IMR-90 (cell line): Measurements from ENCODE around the gene PLD6. TPM values are rescaled to one million over a fixed set of nuclear protein-coding genes. Genes with fewer than 3 reads are reported as not detected.

Source experiments
- ATAC-seq: fragments of 200-7000 bp; cut with Tn5 transposase; 2 replicates; pipeline ENCODE4 v1.9.1; 2020; ENCODE audit warnings: low read depth, mild to moderate bottlenecking, moderate library complexity
- BruUV-seq: library from RNA; stranded (reverse); fragments of 400-500 nt; replicated peaks from 2 replicates; lab custom pipeline; 2021; lab: Mats Ljungman, UMichigan
- CTCF ChIA-PET: fragments of 300-600 bp; formaldehyde crosslinking; extraction: SDS; loops from one replicate; lab custom pipeline; 2021; ENCODE audit warnings: antibody characterized with exemption; lab: Yijun Ruan, JAX
- POLR2A ChIA-PET: fragments of 300-600 bp; sonication (Branson Sonifier 250); formaldehyde crosslinking; loops from one replicate; lab custom pipeline; 2022; ENCODE audit warnings: antibody characterized with exemption; ENCODE audit not compliant: unreplicated experiment; lab: Charles Lee
- DNase-seq: peaks from one replicate; pipeline ENCODE4 v3.0.0; 2013
- H2AFZ ChIP-seq: replicated peaks from 2 replicates; pipeline ENCODE3; 2013; ENCODE audit warnings: low read length, mild to moderate bottlenecking; ENCODE audit not compliant: poor library complexity
- H2AK5ac ChIP-seq: 2 replicates; pipeline ENCODE4 v1.6.1; 2013; ENCODE audit warnings: low read depth, low read length, inconsistent platforms
- H2AK9ac ChIP-seq: replicated peaks from 2 replicates; pipeline ENCODE3; 2013; ENCODE audit warnings: mild to moderate bottlenecking, low read depth, low read length, moderate library complexity; ENCODE audit not compliant: poor library complexity
- H2BK120ac ChIP-seq: 2 replicates; pipeline ENCODE4 v1.6.1; 2013; ENCODE audit warnings: low read depth, low read length, inconsistent platforms
- H2BK15ac ChIP-seq: 3 replicates; pipeline ENCODE4 v1.6.1; 2013; ENCODE audit warnings: low read depth, low read length, inconsistent platforms
- H2BK20ac ChIP-seq: 2 replicates; pipeline ENCODE4 v1.6.1; 2013; ENCODE audit warnings: low read depth, mild to moderate bottlenecking, inconsistent platforms, low read length, moderate library complexity
- H2BK5ac ChIP-seq: 2 replicates; pipeline ENCODE4 v1.6.1; 2013; ENCODE audit warnings: mild to moderate bottlenecking, low read depth, low read length, inconsistent platforms; ENCODE audit not compliant: poor library complexity, severe bottlenecking
- H3K14ac ChIP-seq: replicated peaks from 2 replicates; pipeline ENCODE4 v1.6.1; 2013; ENCODE audit warnings: low read depth, low read length, inconsistent platforms
- H3K18ac ChIP-seq: 2 replicates; pipeline ENCODE4 v1.6.1; 2013; ENCODE audit warnings: low read depth, low read length, control low read depth
- H3K23ac ChIP-seq: 2 replicates; pipeline ENCODE4 v1.6.1; 2013; ENCODE audit warnings: low read depth, low read length, inconsistent platforms
- H3K27ac ChIP-seq: 2 replicates; pipeline ENCODE4 v1.5.1; 2013; ENCODE audit warnings: mild to moderate bottlenecking, control low read depth, low read length; ENCODE audit not compliant: insufficient read depth
- H3K27me3 ChIP-seq: 2 replicates; pipeline ENCODE4 v1.6.1; 2013; ENCODE audit warnings: low read length; ENCODE audit not compliant: control insufficient read depth, insufficient read depth
- H3K36me3 ChIP-seq: 2 replicates; pipeline ENCODE4 v1.6.1; 2013; ENCODE audit warnings: low read length, mixed read lengths; ENCODE audit not compliant: control insufficient read depth, insufficient read depth
- H3K4ac ChIP-seq: 2 replicates; pipeline ENCODE4 v1.6.1; 2013; ENCODE audit warnings: low read depth, low read length, inconsistent platforms
- H3K4me1 ChIP-seq: 2 replicates; pipeline ENCODE4 v1.6.1; 2013; ENCODE audit warnings: low read length, mixed read lengths; ENCODE audit not compliant: control insufficient read depth, insufficient read depth
- H3K4me2 ChIP-seq: 2 replicates; pipeline ENCODE4 v1.6.1; 2013; ENCODE audit warnings: low read depth, mild to moderate bottlenecking, control low read depth, low read length, moderate library complexity
- H3K4me3 ChIP-seq: 2 replicates; pipeline ENCODE4 v1.5.1; 2013; ENCODE audit warnings: low read depth, mild to moderate bottlenecking, control low read depth, low read length, moderate library complexity; ENCODE audit not compliant: insufficient read depth
- H3K56ac ChIP-seq: 2 replicates; pipeline ENCODE4 v1.6.1; 2013; ENCODE audit warnings: low read length, inconsistent platforms; ENCODE audit not compliant: insufficient read depth; ENCODE audit errors: extremely low read depth
- H3K79me1 ChIP-seq, 2 experiments: 2 replicates each; pipeline ENCODE4 v1.6.1; 2013; ENCODE audit warnings: low read length in 2 of 2, inconsistent platforms in 1 of 2, low read depth in 1 of 2
- H3K9ac ChIP-seq: 2 replicates; pipeline ENCODE4 v1.6.1; 2013; ENCODE audit warnings: low read depth, low read length, control low read depth
- H3K9me1 ChIP-seq: 2 replicates; pipeline ENCODE4 v1.6.1; 2013; ENCODE audit warnings: low read length, inconsistent platforms; ENCODE audit not compliant: insufficient read depth
- H3K9me3 ChIP-seq: 2 replicates; pipeline ENCODE4 v1.6.1; 2013; ENCODE audit warnings: low read length; ENCODE audit not compliant: control insufficient read depth, insufficient read depth
- H4K20me1 ChIP-seq: 2 replicates; pipeline ENCODE4 v1.6.1; 2013; ENCODE audit warnings: low read length, inconsistent platforms; ENCODE audit not compliant: insufficient read depth
- H4K5ac ChIP-seq: 2 replicates; pipeline ENCODE4 v1.6.1; 2013; ENCODE audit warnings: mild to moderate bottlenecking, low read depth, low read length, control low read depth
- H4K8ac ChIP-seq, 2 experiments: 2 replicates each; pipeline ENCODE4 v1.6.1; 2013; ENCODE audit warnings: low read depth in 2 of 2, low read length in 2 of 2, control low read depth in 1 of 2, inconsistent platforms in 1 of 2
- H4K91ac ChIP-seq: 2 replicates; pipeline ENCODE4 v1.6.1; 2013; ENCODE audit warnings: low read depth, low read length, inconsistent platforms; ENCODE audit not compliant: insufficient read depth
- CEBPB ChIP-seq: IDR thresholded peaks from 2 replicates; pipeline ENCODE4 v1.6.1; 2012; ENCODE audit warnings: low read depth, low read length, improper control_type of control experiment
- MAFK ChIP-seq: IDR thresholded peaks from 2 replicates; pipeline ENCODE4 v1.6.1; 2012; ENCODE audit warnings: low read depth, low read length, improper control_type of control experiment
- MAZ ChIP-seq: IDR thresholded peaks from 2 replicates; pipeline ENCODE4 v1.6.1; 2012; ENCODE audit warnings: low read depth, mild to moderate bottlenecking, low read length, improper control_type of control experiment, moderate library complexity, borderline replicate concordance
- MXI1 ChIP-seq: IDR thresholded peaks from 2 replicates; pipeline ENCODE4 v1.6.1; 2012; ENCODE audit warnings: low read depth, mild to moderate bottlenecking, low read length, moderate library complexity, borderline replicate concordance
- NFE2L2 ChIP-seq: fragments of 150-350 bp; IDR thresholded peaks from 2 replicates; pipeline ENCODE4 v1.6.1; 2016; ENCODE audit warnings: low read depth, mild to moderate bottlenecking, low read length
- WGBS, 2 experiments: methylation state at CpG; one replicate each; pipeline versions ENCODE4 v1.1.5 to v1.1.7; 2013; ENCODE audit warnings: missing lambda C conversion rate in 2 of 2; ENCODE audit not compliant: insufficient read length in 1 of 2; ENCODE audit errors: extremely low coverage in 2 of 2; 5-methylcytosine and 5-hydroxymethylcytosine counted together
- dilution Hi-C: fragments of 300-500 bp; cut with HindIII; formaldehyde crosslinking; loops from one replicate; pipeline ENCODE4 v1.14.3; 2018; ENCODE audit warnings: low sequenced_read_pairs; ENCODE audit not compliant: unreplicated experiment
- in situ Hi-C: fragments of 300-500 bp; cut with MboI; formaldehyde crosslinking; loops from 3 replicates; pipeline ENCODE4 v1.14.3; 2019; ENCODE audit warnings: low sequenced_read_pairs, inconsistent platforms, mixed read lengths
- intact Hi-C: fragments of 100-400 bp; cut with micrococcal nuclease; formaldehyde crosslinking; loops from 2 replicates; pipeline ENCODE4 v1.10.0; 2022
- polyA plus RNA-seq, 3 experiments: library from polyadenylated mRNA; depleted of rRNA; stranded (reverse); fragments of >200 nt; gene quantifications; 2 replicates each; pipeline ENCODE4 v1.2.3, GENCODE V29; 2012; ENCODE audit warnings: low replicate concordance in 1 of 3
- total RNA-seq: library from RNA; depleted of rRNA; stranded (reverse); fragments of >200 nt; gene quantifications from 2 replicates; pipeline ENCODE4 v1.2.3, GENCODE V29; 2012
- TF ChIP-seq, protein P1 (sequence below): fragments of 150-350 bp; IDR thresholded peaks from 2 replicates; pipeline ENCODE4 v1.6.1; 2017; ENCODE audit warnings: mild to moderate bottlenecking, antibody characterized with exemption, low read length, low read depth

PLD6 gene
- total and polyA plus RNA-seq, 2 of the 4 experiments (the other 2 are of a cell fraction), result 1.1 to 1.5 TPM

DNA sequence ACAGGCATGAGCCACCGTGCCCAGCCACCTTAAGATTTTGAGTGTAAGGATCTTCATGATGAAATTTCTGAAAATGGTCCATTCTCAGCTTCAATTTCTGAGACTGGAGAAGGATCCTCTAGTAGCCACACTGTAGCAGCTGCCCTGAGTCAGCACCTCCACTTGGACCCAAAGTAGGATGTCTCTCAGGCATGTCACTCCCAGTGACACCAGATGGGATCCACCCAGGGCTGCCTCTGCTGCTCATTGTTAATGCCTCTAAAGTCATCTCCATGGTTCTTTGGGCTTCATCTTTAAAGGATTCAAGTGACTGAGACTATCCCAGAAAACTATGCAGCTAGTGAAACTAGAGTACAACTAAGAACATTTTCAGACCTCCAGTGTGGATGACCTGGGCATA is 7.9 kb downstream of the PLD6 start:
- H3K36me3 ChIP-seq, result no peaks in the 10 kb centered on the region; the same call in 1 of the 2 replicates
- WGBS, 2 experiments, result no CpG with 5 or more reads among the region's 1 CpG
- no peak for DNase-seq
- no peak overlapping the region for H2AFZ ChIP-seq
- no peak overlapping the region for H3K56ac ChIP-seq
- H3K4me1 ChIP-seq, result peaks cover 11% of the 10 kb centered on the region
- H2BK20ac ChIP-seq, result no peak overlapping the region
- H2BK5ac ChIP-seq, result no peak overlapping the region
- no peaks in the 10 kb centered on the region for H3K79me1 ChIP-seq
- no peak overlapping the region for H2BK120ac ChIP-seq
- no peak overlapping the region for H4K91ac ChIP-seq
- no peak overlapping the region for H2AK9ac ChIP-seq
- H3K27me3 ChIP-seq, result no peaks in the 10 kb centered on the region
- no peak for ATAC-seq
- no peak overlapping the region for H3K4me3 ChIP-seq
- H3K9me3 ChIP-seq, result no peaks in the 10 kb centered on the region
- no peaks in the 10 kb centered on the region for H3K9me1 ChIP-seq
- in situ Hi-C loops (no loop called here), intact Hi-C loops (loop anchor here (5.0 kb wide), 1 partner anchor 196 kb away; no protein-coding TSS in a partner anchor), dilution Hi-C loops (no loop called here)
- H3K4ac ChIP-seq, result no peak overlapping the region
- H3K27ac ChIP-seq, result no peak overlapping the region
- no peak overlapping the region for H3K18ac ChIP-seq
- no peak overlapping the region for H3K23ac ChIP-seq
- no peak overlapping the region for H2BK15ac ChIP-seq
- ChIA-PET POLR2A (no interaction called here), CTCF (no interaction called here)
- H3K14ac ChIP-seq, result no peak overlapping the region
- H2AK5ac ChIP-seq, result no peak overlapping the region
- no peak overlapping the region for H4K8ac ChIP-seq
- TF ChIP-seq, protein P1, sequence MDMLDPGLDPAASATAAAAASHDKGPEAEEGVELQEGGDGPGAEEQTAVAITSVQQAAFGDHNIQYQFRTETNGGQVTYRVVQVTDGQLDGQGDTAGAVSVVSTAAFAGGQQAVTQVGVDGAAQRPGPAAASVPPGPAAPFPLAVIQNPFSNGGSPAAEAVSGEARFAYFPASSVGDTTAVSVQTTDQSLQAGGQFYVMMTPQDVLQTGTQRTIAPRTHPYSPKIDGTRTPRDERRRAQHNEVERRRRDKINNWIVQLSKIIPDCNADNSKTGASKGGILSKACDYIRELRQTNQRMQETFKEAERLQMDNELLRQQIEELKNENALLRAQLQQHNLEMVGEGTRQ, result no peak
- no peak for TF ChIP-seq MAFK
- no peak for TF ChIP-seq MXI1
- no peak for TF ChIP-seq CEBPB
- no peak for TF ChIP-seq NFE2L2
- TF ChIP-seq MAZ, result no peak
- BruUV-seq, result no TSS peak
- no peaks in the 10 kb centered on the region for H4K20me1 ChIP-seq
- H4K5ac ChIP-seq, result no peak overlapping the region
- H3K4me2 ChIP-seq, result no peak overlapping the region
- no peak overlapping the region for H3K9ac ChIP-seq
